Measurements from ENCODE around the gene CYP21A2.
"Not testable (repeated sequence)": the region's sequence is repeated elsewhere in the genome, so short reads cannot be mapped to it uniquely, and the experiment has no call there.

CYP21A2 gene

DNA sequence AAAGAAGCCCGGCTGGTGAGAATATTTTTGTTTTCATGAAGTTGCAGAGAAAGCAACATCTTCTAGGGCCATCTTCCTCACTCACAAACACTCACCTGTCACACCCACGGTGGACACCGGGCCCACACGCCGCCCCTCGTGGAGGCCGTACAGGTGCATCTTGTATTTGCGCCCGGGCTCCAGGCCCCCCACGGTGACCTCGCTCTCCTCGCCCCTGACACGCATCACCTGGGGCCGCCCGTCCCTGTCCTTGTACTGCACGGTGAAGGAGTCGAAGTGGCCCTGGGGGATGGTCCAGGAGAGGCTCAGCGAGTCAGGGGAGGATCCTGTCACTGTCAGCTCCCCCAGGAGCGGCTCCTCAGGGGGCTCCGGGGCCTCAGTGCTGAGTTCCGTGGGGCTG is 17.5 kb downstream of the CYP21A2 start:
- not testable (repeated sequence) for DNase-seq (ENCODE audit: low read depth)

DNA sequence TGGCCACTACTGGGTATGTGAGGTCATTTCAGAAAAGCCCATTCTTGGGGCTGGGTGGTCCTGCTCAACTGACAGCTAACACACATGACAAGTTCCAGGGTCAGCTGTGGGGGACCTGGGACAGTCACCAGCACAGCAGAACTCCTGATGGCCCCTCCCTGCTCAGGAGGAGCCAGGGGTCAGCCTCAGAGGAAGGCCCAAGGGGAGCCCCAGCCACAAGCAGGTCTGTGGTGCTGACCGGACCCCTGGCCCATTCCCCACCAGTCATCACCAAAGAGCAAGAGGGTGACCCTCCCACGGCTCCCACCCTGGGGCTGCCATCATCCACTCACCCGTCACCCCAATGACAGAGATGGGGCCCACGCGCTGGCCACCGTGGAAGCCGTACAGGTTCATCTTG is 18.0 kb downstream of the CYP21A2 start:
- no peak for DNase-seq (ENCODE audit: low read depth)

DNA sequence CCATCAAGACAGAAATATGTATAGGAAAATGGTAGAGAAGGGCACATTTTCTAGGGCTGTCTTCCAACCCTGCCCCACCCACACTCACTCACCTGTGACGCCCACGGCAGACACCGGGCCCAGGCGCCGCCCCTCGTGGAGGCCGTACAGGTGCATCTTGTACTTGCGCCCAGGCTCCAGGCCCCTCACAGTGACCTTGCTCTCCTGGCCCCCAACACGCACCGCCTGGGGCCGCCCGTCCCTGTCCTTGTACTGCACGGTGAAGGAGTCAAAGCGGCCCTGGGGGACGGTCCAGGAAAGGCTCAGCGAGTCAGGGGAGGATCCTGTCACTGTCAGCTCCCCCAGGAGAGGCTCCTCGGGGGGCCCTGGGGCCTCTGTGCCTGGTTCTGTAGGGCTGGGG is 19.8 kb downstream of the CYP21A2 start:
- no peak for DNase-seq (ENCODE audit: low read depth)

DNA sequence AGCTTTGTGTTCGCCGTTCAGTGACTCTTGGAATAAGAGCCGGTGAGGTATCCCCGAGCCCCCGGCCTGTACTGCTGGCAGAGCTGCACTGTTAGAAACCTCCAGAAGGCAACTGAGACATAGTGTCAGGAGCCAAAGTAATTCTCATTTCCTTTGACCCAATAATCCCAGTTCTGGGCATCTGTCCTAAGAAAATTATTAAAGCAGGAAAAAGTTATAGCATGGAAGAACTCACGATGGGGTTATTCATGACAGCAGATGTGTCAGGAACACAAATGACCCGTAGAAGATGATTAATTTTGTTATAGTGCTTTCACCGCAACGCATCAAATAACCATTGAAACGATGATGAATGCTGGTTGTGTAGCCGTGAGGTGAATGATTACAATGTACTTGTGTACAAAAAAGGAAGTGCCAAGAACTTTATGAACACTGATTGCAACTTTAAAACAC is 20.3 kb downstream of the CYP21A2 start:
- DNase-seq (ENCODE audit: low read depth), result no peak

DNA sequence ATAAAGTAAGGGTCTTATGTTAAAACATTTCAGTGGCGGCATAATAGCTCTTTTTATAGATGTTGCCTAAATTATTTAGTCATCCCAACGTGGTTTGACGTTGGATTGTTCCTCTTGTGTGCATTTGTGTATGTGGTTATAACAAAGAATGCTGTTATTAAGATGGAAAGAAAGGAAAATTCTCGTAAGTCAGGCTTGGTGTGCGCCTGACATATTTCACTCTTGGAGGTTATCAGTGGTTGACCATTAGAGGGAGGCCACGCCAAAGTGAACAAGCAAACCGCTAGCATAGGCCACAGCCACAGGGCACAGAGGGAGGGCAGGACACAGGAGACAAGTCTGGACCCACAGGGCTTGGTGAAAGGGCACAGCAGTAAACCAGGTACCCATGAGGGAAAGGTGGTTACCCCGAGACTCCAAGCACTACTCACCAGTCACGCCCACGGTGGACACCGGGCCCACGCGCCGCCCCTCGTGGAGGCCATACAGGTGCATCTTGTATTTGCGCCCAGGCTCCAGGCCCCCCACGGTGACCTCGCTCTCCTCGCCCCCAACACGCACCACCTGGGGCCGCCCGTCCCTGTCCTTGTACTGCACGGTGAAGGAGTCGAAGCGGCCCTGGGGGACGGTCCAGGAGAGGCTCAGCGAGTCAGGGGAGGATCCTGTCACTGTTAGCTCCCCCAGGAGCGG is 22.9 kb downstream of the CYP21A2 start:
- no peak for DNase-seq (ENCODE audit: low read depth)

DNA sequence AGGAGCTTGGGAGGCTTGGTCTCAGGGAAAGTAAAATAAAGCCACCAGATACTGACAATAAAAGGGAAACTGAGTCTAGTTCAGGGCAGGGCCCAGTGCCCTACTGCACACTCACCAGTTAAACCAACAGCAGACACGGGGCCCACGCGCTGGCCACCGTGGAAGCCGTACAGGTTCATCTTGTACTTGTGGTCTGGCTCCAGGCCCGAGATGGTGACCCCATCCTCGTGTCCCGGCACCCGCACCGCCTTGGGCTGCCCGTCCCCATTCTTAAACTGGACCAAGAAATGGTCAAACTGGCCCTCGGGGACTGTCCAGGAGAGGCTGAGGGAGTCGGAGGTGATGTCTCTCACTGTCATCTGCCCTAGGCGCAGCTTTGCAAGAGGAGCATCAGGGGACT is 26.5 kb downstream of the CYP21A2 start:
- no peak for DNase-seq (ENCODE audit: low read depth)

DNA sequence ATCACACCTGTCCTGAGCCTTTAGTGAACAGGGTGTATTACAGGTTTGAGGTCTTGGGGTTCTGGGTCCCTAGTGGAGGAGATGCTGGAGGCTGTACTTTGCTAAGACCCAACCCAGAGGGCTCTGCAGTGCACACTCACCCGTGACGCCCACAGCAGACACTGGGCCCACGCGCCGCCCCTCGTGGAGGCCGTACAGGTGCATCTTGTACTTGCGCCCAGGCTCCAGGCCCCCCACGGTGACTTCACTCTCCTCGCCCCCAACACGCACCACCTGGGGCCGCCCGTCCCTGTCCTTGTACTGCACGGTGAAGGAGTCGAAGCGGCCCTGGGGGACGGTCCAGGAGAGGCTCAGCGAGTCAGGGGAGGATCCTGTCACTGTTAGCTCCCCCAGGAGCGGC is 29.3 kb downstream of the CYP21A2 start:
- not testable (repeated sequence) for DNase-seq (ENCODE audit: low read depth)

DNA sequence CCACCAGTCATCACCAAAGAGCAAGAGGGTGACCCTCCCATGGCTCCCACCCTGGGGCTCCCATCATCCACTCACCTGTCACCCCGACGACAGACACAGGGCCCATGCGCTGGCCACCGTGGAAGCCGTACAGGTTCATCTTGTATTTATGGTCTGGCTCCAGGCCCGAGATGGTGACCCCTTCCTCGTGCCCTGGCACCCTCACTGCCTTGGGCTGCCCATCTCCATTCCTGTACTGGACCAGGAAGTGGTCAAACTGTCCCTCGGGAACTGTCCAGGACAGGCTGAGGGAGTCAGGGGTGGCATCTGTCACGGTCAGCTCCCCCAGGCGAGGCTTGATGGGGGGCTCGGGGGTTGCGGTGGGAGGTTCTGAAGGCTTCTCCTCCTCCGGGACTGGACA is 30.1 kb downstream of the CYP21A2 start:
- DNase-seq (ENCODE audit: low read depth), result not testable (repeated sequence)

DNA sequence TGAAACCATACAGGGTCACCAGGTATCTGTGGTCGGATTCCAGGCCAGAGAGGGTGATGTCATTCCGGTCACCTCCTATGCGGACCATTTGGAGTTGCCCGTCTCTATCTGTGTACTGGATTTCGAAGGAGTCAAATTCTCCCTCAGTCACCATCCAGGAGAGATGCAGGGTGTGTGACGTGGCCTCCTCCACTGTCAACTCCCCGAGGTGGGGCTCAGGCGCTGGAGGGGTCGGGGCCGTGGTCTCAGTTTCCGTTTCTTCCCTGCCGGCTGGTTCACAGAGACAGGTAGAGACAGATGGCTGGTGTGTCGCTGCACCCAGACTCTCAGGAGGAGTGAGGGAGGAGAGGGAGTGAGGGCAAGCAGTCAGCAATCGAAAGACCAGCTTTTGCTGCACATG is 30.7 kb downstream of the CYP21A2 start:
- DNase-seq (ENCODE audit: low read depth), result no peak

DNA sequence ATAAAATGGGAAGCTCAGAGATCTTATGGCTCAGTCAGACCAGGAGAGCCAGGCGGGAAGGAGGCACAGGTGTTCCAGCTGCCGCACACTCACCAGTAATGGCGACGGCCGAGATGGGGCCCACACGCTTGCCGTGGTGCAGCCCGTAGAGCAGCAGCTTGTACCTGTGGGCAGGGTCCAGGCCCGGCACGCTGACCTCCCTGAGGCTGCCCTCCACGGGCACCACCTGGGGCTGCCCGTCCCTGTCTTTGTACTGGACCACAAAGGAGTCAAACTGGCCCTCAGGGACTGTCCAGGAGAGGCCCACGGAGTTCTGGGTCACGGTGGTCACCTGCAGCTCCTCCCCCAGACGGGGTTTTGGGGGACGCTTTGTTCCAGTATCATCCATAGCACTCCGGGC is 31.2 kb downstream of the CYP21A2 start:
- DNase-seq (ENCODE audit: low read depth), result no peak

DNA sequence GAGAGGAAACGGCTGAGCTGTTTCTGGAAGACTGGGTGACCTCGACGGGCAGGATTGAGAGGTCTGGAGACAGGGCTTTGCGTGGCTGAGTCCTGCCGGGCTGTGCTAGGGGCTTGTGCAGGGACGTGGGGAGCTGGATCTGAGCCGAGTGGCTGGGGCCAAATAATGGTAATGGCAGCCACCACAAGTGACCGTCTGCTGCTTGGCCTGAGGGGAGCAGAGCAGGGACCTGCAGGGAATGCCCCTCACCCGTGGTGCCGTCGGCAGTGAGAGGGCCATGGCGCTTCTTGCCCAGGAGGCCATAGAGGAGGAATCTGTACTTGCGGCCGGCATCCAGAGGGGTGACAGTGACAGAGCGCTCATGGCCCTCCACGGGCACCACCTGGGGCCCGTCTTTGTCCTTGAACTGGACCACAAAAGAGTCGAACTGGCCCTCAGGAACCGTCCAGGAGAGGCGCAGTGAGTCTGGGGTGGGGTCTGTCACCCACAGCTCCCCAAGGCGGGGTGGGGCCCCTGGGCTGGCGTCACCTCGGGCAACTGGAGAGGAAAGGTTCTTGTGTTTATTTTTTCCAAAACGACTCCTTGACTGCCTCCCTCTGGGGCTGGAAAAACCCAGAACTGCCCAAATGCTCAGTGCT is 31.8 kb downstream of the CYP21A2 start:
- no peak for DNase-seq (ENCODE audit: low read depth)

DNA sequence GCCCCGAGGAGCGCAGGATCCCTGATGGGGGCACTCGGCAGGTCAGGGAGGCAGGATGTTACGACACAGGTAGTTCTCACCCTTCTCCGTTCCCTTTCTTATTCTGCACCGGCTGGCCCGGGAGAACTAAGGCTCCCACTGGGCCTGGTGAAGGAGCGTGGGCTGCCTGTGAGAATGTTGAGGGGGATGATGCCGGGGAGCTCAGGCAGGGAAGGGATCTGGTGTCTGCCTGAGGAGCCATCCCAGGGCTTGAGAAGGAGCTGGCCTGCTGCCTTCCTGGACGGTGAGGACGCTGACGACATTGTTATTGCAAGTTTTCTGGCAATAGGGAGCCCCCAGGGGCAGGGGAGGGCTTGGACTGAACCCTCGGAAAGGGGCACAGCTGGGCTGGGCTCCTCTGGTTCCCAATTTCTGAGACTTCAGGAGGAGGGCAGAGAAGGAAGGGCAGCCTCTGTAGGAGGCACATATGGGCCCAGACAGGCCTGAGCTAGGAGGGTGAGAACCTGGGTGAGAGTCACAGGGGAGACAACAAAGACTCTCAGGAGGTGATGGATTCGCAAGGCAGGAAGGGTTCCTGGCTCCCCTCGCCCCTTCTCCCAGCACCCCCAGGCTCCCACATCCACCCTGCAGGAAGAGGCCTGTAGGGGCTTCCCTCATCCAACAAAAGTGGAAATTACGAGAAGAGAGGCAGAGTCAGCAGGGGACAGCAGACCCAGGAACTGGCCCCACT is 32.8 kb downstream of the CYP21A2 start:
- no peak for DNase-seq (ENCODE audit: low read depth)

DNA sequence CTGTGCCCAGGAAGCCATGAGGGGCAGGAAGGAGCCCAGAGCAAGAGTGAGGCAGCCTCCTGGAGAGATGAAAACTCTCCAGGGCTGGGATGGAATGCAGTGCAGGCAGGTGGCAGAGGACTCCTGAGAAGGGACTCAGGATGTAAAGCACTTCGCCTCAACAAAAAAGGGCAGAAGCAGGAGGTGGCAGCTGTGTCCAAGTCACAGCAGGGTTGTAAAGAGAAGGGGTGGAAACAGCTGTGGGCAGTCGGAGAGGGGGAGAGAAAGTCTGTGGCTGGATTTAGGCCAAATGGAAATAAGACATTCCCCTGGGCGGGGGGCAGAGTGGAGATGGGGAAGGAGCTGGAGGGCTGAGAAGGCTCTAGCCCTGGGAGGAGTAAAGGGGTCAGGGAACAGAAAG is 34.9 kb downstream of the CYP21A2 start:
- no peak for DNase-seq (ENCODE audit: low read depth)

DNA sequence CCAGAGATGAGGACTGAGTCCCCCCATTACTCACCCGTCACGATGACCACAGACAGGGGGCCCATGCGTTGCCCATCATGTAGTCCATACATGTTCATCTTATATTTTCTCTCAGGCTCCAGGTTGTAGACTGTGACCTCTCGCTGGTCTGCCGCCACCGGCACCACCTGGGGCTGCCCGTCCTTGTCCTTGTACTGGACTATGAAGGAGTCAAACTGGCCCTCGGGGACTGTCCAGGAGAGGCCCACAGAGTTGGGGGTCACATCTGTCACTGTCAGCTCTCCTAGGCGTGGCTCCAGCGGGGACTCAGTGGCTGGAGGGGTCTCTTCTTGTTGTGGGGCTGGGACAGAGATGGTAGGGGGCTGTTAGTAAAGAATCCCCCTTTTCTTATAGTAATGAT is 35.4 kb downstream of the CYP21A2 start:
- DNase-seq (ENCODE audit: low read depth), result no peak

DNA sequence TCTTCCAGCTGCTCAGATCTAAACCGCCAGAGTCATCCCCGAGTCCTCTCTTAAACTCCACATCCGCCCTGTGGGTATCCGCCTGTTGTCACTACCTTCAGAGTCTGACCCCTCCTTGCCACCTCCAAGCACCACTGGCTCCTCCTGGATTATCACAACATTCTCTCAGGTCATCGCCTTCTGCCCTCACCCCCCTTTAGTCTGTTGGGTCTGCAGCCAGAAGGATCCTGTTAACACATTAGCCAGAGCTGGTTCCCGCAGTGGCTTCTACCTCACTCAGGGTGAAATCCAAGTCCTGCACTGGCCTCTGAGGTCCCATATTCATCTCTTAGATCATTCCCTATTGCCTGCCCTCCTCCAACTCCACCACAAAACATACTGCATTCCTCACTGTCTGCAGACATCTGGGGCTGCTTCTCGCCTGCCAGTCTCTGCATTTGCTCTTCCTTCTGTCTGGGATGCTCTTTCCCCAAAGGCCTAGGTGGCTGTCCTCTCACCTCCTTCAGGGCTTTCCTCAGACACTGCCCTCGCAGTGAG is 36.8 kb downstream of the CYP21A2 start:
- no peak for DNase-seq (ENCODE audit: low read depth)

DNA sequence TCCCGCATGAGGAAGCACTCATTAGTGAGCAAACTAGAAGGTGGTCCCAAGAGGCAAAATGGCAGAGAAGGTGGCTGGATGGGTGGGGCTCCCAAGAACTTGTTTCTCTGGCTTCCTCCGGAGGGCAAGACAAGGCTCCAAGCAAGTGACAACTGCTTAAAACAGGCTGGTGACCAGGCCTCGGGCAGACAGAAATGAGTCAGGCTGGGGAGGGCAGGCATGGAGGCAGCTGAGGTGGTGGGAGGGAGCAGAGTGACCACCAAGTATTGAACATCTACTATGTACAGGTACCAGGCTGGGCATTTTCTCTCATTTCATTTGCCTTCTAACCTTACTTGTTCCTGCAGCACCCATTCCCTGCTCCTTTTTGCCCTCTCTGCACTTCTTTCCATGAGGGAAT is 37.6 kb downstream of the CYP21A2 start:
- DNase-seq (ENCODE audit: low read depth), result no peak

DNA sequence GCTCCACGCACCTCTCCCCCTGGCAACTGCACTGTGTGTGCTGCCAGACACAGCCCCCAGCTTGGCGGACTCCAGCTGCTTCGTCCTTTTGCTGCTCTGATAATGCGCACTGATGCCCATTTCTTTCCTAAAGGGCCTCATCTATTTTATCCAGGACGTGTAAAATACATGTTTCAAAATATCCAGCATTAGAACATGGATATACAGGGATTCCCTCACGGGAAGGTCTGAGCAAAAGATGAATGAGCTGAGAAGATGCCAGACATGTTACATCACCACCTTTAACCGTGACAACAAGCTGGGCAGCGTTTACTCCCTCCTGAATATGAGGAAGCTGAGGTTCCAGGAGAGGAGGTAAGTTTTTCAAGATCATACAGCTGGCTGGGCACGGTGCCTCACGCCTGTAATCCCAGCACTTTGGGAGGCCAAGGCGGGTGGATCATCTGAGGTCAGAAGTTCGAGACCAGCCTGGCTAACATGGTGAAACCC is 38.1 kb downstream of the CYP21A2 start:
- DNase-seq (ENCODE audit: low read depth), result no peak

DNA sequence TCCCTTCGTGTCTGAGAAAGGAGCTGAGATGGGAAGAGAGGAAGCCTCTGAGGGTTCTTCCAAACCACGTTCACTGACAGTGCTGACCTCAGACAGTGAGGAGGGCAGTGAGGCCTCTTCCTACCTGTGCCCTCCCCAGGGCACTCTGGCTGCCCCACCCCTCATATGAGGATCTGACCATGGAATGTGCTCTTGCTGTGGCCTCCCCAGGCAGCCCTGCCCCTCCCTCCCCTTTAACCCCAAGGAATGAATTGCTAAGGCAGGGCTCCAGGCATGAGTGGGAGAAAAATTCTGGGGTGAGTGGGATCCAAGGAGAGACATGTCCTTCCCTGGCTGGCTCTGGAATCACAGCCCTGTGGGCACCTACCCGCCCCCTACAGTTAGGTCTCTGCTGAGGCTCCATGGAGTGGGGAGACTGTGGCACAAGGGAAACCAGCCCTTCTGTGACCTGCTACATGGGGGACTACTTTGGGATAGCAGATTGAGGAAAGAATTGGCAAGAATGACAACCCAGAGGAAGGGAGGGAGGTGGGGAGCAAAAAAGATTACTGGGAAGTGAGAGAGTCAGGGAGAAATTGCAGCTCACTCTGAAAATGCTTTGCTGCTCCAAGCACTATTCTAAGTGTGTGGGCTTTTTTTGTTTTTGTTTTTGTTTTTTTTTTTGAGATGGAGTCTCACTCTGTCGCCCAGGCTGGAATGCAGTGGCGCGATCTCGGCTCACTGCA is 41.5 kb downstream of the CYP21A2 start:
- no peak for DNase-seq (ENCODE audit: low read depth)

DNA sequence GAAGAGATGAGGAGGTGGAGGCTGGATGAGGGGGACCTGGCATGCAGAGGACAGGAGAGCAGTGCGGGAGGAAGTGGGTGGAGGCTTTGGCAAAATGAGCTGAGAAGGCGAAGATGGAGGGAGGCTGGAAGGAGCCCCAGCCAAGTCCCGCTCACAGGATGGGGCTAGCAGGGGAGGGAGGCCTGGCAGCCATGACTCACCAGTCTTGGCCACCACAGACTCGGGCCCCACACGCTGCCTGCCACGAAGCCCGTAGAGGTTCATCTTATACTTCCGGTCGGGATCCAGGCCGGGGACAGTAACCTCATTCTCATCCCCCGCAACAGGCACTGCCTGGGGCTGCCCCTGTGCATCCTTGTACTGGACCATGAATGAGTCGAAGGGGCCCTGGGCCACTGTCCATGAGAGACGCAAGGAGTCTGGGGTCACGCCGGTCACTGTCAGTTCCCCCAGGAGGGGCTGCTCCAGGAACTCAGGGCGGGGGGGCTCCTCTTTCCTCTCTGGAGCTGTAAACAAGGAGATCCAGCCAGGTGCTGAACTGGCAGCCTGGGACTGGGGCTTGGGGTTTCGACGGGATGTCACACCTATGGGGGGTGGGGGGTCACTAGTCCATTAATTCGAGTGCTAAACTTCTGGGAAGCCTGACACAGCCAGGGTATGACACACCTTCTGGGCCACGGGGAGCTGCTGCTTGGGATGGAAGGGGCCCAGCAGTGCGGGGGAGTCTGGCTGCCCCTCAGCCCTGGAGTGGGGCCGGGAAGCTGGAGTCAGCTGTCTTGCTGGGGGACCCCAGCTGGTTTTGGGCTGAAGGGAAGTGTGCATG is 43.2 kb downstream of the CYP21A2 start:
- no peak for DNase-seq (ENCODE audit: low read depth)

DNA sequence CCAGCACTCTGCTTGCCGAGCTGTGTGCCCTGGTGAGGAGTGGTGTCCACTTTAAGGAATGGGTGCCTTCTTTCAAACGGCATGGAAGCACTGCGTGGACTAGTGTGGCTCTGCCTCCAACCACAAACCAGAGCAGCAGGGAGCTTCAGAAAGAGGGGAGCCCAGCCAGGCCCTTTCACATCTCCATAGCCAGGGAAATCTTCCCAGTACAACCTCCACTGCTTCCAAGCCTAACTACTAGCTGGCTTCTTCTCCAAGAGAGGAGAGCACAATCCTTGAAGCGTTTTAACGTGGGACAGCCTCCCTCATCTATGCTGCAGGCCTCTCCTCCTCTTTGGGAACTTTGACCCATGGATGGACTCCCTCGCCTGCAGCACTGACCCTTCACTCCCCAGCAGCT is 44.3 kb downstream of the CYP21A2 start:
- DNase-seq (ENCODE audit: low read depth), result no peak

DNA sequence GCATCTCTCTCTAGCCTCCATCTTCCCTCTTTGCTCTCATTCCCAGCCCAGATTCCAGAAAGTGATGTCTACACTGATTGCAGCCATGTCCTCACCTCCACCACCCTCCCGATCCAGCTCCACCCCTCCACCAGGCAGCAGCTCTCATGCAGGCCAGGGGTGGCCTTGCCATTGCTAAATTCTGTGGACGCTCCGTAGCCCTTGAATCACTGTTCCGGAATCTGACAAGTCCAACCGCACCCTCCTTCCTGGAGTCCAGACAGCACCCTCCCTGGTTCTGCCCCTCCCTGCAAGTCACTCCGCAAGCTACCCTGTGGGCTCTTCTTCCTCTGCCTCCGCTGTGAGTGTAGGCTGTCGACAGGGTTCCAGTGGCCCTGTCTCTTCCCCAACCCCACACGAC is 44.7 kb downstream of the CYP21A2 start:
- no peak for DNase-seq (ENCODE audit: low read depth)

Measured in stimulated activated CD8-positive, alpha-beta memory T cell treated with anti-CD3 and anti-CD28 coated beads, Interleukin-7, amount 100 ng/mL, for 24 hours (primary cell).